ENCODE results near the gene TUG1. TPM values are rescaled to one million over a fixed set of nuclear protein-coding genes. Genes with fewer than 3 reads are reported as not detected.

The TUG1 gene
- total and polyA plus RNA-seq, 2 of the 4 experiments (the other 2 are of a cell fraction): 60.6 to 68.8 TPM

- Histone ChIP-seq H3K23ac (ENCODE audit: low read depth, low read length) (no peak overlapping the region), H3K14ac (replicated peaks; ENCODE audit: low read depth, low read length) (no peak overlapping the region), H2AK9ac (replicated peaks; ENCODE audit: low read depth, low read length, poor library complexity) (no peak overlapping the region), H3K9ac (ENCODE audit: low read depth, low read length) (no peak overlapping the region), H3K79me1 (ENCODE audit: low read depth in 1 of 2, low read length in 2 of 2) (no peaks in the 10 kb centered on the region; a peak in 1 of 4 replicates), H3K36me3 (ENCODE audit: control insufficient read depth, insufficient read depth, low read length) (peaks cover 33% of the 10 kb centered on the region), H4K91ac (ENCODE audit: insufficient read depth, low read depth, low read length) (no peak overlapping the region), H3K4me2 (ENCODE audit: low read depth, low read length) (no peak overlapping the region), H3K4me3 (ENCODE audit: insufficient read depth, low read depth, low read length) (no peak overlapping the region), H4K20me1 (ENCODE audit: insufficient read depth, low read length) (no peaks in the 10 kb centered on the region; the same call in 1 of the 2 replicates), H3K9me1 (ENCODE audit: insufficient read depth, low read length) (no peaks in the 10 kb centered on the region; the same call in 1 of the 2 replicates), H2BK5ac (ENCODE audit: low read depth, low read length, poor library complexity, severe bottlenecking) (no peak overlapping the region), H2BK20ac (ENCODE audit: low read depth, low read length) (no peak overlapping the region), H2BK15ac (ENCODE audit: low read depth, low read length) (no peak overlapping the region), H3K27ac (ENCODE audit: insufficient read depth, low read length) (no peak overlapping the region), H3K9me3 (ENCODE audit: control insufficient read depth, insufficient read depth, low read length) (no peaks in the 10 kb centered on the region), H3K4me1 (ENCODE audit: control insufficient read depth, insufficient read depth, low read length) (no peaks in the 10 kb centered on the region; the same call in 1 of the 2 replicates), H3K4ac (ENCODE audit: low read depth, low read length) (no peak overlapping the region), H4K5ac (ENCODE audit: low read depth, low read length) (no peak overlapping the region), H2AFZ (replicated peaks; ENCODE audit: low read length, poor library complexity) (no peak overlapping the region), H2AK5ac (ENCODE audit: low read depth, low read length) (no peak overlapping the region), H3K27me3 (ENCODE audit: control insufficient read depth, insufficient read depth, low read length) (no peaks in the 10 kb centered on the region), H3K56ac (ENCODE audit: extremely low read depth, insufficient read depth, low read length) (no peak overlapping the region), H3K18ac (ENCODE audit: low read depth, low read length) (no peak overlapping the region), H2BK120ac (ENCODE audit: low read depth, low read length) (no peak overlapping the region), H4K8ac (ENCODE audit: low read depth in 2 of 2, low read length in 2 of 2) (no peak overlapping the region)
- intact Hi-C loops (cut with micrococcal nuclease): no loop called here
- ATAC-seq (ENCODE audit: low read depth) (no peak), DNase-seq (no peak)
- BruUV-seq (replicated peaks): no TSS peak
- dilution Hi-C loops (cut with HindIII; ENCODE audit: low sequenced_read_pairs, unreplicated experiment): no loop called here
- WGBS, 2 experiments (ENCODE audit: extremely low coverage in 2 of 2, insufficient read length in 1 of 2): 100% methylated on average over 1 of the region's 9 CpGs; no CpG with 5 or more reads in 1 of the 2 experiments
- TF ChIP-seq MAFK (IDR thresholded peaks at IDR 0.05; ENCODE audit: low read depth, low read length): no peak
- no peak for TF ChIP-seq CEBPB (IDR thresholded peaks at IDR 0.05; ENCODE audit: low read depth, low read length)
- TF ChIP-seq MXI1 (IDR thresholded peaks at IDR 0.05; ENCODE audit: borderline replicate concordance, low read depth, low read length): no peak
- no peak for TF ChIP-seq MAZ (IDR thresholded peaks at IDR 0.05; ENCODE audit: borderline replicate concordance, low read depth, low read length)
- no peak for TF ChIP-seq BHLHE40 (IDR thresholded peaks at IDR 0.05; ENCODE audit: low read depth, low read length)
- no peak for TF ChIP-seq USF2 (IDR thresholded peaks at IDR 0.05; ENCODE audit: low read depth, low read length)
- no peak for TF ChIP-seq FOS (IDR thresholded peaks at IDR 0.05; ENCODE audit: low read depth, low read length)
- TF ChIP-seq NFE2L2 (IDR thresholded peaks at IDR 0.05; ENCODE audit: low read depth, low read length): no peak
- TF ChIP-seq RFX5 (IDR thresholded peaks at IDR 0.05; ENCODE audit: low read depth, low read length): no peak
- TF ChIP-seq ELK1 (IDR thresholded peaks at IDR 0.05; ENCODE audit: borderline replicate concordance, low read depth, low read length): no peak
- TF ChIP-seq POLR2A (IDR thresholded peaks at IDR 0.05; ENCODE audit: low read depth, low read length): no peak
- TF ChIP-seq CHD1 (IDR thresholded peaks at IDR 0.05; ENCODE audit: low read depth, low read length): no peak
- ChIA-PET POLR2A (ENCODE audit: unreplicated experiment) (no interaction called here), CTCF (no interaction called here)
- in situ Hi-C loops (cut with MboI; ENCODE audit: low sequenced_read_pairs): loop anchor here (5.0 to 10.0 kb wide), 2 partner anchors 161 to 289 kb away; partner anchors contain the start of gene SLC35E4
Observed at GRCh38 chr22:30923168-30923900, 45.7 kb upstream of the TUG1 start.

Data from IMR-90 (cell line).